GM23338 (cell line): ENCODE data around the gene SLC8A1. TPM values are rescaled to one million over a fixed set of nuclear protein-coding genes. Genes with fewer than 3 reads are reported as not detected.

Experiments
- ATAC-seq: fragments of 200-7000 bp; cut with Tn5 transposase; 3 replicates; pipeline ENCODE4 v1.9.1; 2020
- DNase-seq: peaks from one replicate; pipeline ENCODE4 v3.0.0-alpha.2; 2015; ENCODE audit warnings: low spot score
- H2AFZ ChIP-seq: fragments of 200-600 bp; sonication (generic); 2 replicates; pipeline ENCODE4 v1.8.0; 2016; ENCODE audit warnings: antibody characterized with exemption, mild to moderate bottlenecking, moderate library complexity
- H3F3A ChIP-seq: fragments of 200-600 bp; sonication (generic); replicated peaks from 2 replicates; pipeline ENCODE4 v1.8.0; 2017; ENCODE audit warnings: antibody characterized with exemption, mixed run types, low read depth
- H3K27ac ChIP-seq: fragments of 200-600 bp; sonication (generic); 2 replicates; pipeline ENCODE4 v1.6.1; 2016; ENCODE audit warnings: low read depth
- H3K27me3 ChIP-seq: fragments of 200-600 bp; sonication (generic); 2 replicates; pipeline ENCODE4 v1.8.0; 2016; ENCODE audit warnings: mild to moderate bottlenecking, mixed run types, moderate library complexity; ENCODE audit not compliant: insufficient read depth
- H3K36me3 ChIP-seq: fragments of 200-600 bp; sonication (generic); 2 replicates; pipeline ENCODE4 v1.8.0; 2016; ENCODE audit warnings: mild to moderate bottlenecking; ENCODE audit not compliant: insufficient read depth
- H3K4me1 ChIP-seq: fragments of 200-600 bp; sonication (generic); 2 replicates; pipeline ENCODE4 v1.8.0; 2016; ENCODE audit warnings: mild to moderate bottlenecking, moderate library complexity; ENCODE audit not compliant: insufficient read depth
- H3K4me2 ChIP-seq: fragments of 200-600 bp; sonication (generic); 2 replicates; pipeline ENCODE4 v1.7.1; 2017; ENCODE audit warnings: mixed run types
- H3K4me3 ChIP-seq: fragments of 200-600 bp; sonication (generic); 2 replicates; pipeline ENCODE4 v1.6.1; 2016; ENCODE audit warnings: mixed run types
- H3K79me2 ChIP-seq: fragments of 200-600 bp; sonication (generic); replicated peaks from 2 replicates; pipeline ENCODE4 v1.8.0; 2017; ENCODE audit warnings: mild to moderate bottlenecking; ENCODE audit not compliant: insufficient read depth
- H3K9me2 ChIP-seq: fragments of 200-600 bp; sonication (generic); 2 replicates; pipeline ENCODE4 v1.8.0; 2017; ENCODE audit not compliant: insufficient read depth
- H4K20me1 ChIP-seq: fragments of 200-600 bp; sonication (generic); replicated peaks from 2 replicates; pipeline ENCODE4 v1.8.0; 2017; ENCODE audit warnings: mild to moderate bottlenecking; ENCODE audit not compliant: insufficient read depth
- H3K27ac Mint-ChIP-seq: 2 replicates; pipeline ENCODE4 v1.8.0; 2020; ENCODE audit warnings: inconsistent platforms, mild to moderate bottlenecking, moderate library complexity, mixed read lengths
- H3K27me3 Mint-ChIP-seq: 3 replicates; pipeline ENCODE4 v1.8.0; 2022; ENCODE audit warnings: low read depth, mild to moderate bottlenecking, moderate library complexity, mixed read lengths, inconsistent platforms; ENCODE audit not compliant: insufficient read depth, poor library complexity
- H3K36me3 Mint-ChIP-seq: 3 replicates; pipeline ENCODE4 v1.8.0; 2021; ENCODE audit warnings: low read depth, mild to moderate bottlenecking, inconsistent platforms, moderate library complexity, mixed read lengths
- H3K4me1 Mint-ChIP-seq: 3 replicates; pipeline ENCODE4 v1.8.0; 2020; ENCODE audit warnings: mild to moderate bottlenecking, inconsistent platforms, mixed read lengths
- H3K4me3 Mint-ChIP-seq: 3 replicates; pipeline ENCODE4 v1.8.0; 2021; ENCODE audit warnings: moderate library complexity, mild to moderate bottlenecking, inconsistent platforms, mixed read lengths
- H3K9me3 Mint-ChIP-seq: 3 replicates; pipeline ENCODE4 v1.8.0; 2020; ENCODE audit warnings: moderate library complexity, mild to moderate bottlenecking, inconsistent platforms, mixed read lengths
- CREB1 ChIP-seq: fragments of 250-450 bp; sonication (Bioruptor Pico); IDR thresholded peaks from 2 replicates; pipeline ENCODE4 v1.5.0; 2020; ENCODE audit warnings: low read depth, mild to moderate bottlenecking, moderate library complexity
- EZH2 ChIP-seq: fragments of 200-600 bp; sonication (generic); IDR thresholded peaks from one replicate; pipeline ENCODE4 v1.8.0; 2017; ENCODE audit warnings: antibody characterized with exemption, mild to moderate bottlenecking, low read depth; ENCODE audit not compliant: unreplicated experiment
- EZH2phosphoT487 ChIP-seq: fragments of 200-600 bp; sonication (generic); IDR thresholded peaks from one replicate; pipeline ENCODE4 v1.8.1; 2018; ENCODE audit warnings: antibody characterized with exemption; ENCODE audit not compliant: unreplicated experiment
- JUNB ChIP-seq: IDR thresholded peaks from one replicate; pipeline ENCODE4 v1.6.1; 2016; ENCODE audit warnings: antibody characterized with exemption; ENCODE audit not compliant: unreplicated experiment
- NANOG ChIP-seq: IDR thresholded peaks from 2 replicates; pipeline ENCODE4 v1.6.1; 2016; ENCODE audit warnings: antibody characterized with exemption, borderline replicate concordance
- POLR2AphosphoS5 ChIP-seq: IDR thresholded peaks from 2 replicates; pipeline ENCODE4 v1.6.1; 2016; ENCODE audit warnings: antibody characterized with exemption, low read depth
- STAT1 ChIP-seq: IDR thresholded peaks from one replicate; pipeline ENCODE4 v1.6.1; 2016; ENCODE audit warnings: antibody characterized with exemption; ENCODE audit not compliant: unreplicated experiment
- ZNF114 ChIP-seq: fragments of 250-450 bp; sonication (Bioruptor Pico); IDR thresholded peaks from 2 replicates; pipeline ENCODE4 v1.5.0; 2020; ENCODE audit warnings: mild to moderate bottlenecking, moderate library complexity
- ZNF331 ChIP-seq: fragments of 250-450 bp; sonication (Bioruptor Pico); IDR thresholded peaks from 2 replicates; pipeline ENCODE4 v1.5.0; 2020; ENCODE audit warnings: low read depth, mild to moderate bottlenecking, moderate library complexity
- polyA plus RNA-seq: library from polyadenylated mRNA; unstranded; fragments of >200 nt; fragmentation: Nextera tagmentation; extraction: Ambion mirVana; gene quantifications from 2 replicates; pipeline ENCODE4 v1.2.1, GENCODE V29; 2016
- total RNA-seq: library from RNA; depleted of rRNA; stranded (reverse); fragments of >200 nt; shearing (Covaris generic); gene quantifications from 2 replicates; pipeline ENCODE4 v1.2.3, GENCODE V29; 2014
- TF ChIP-seq, protein P1 (sequence below): IDR thresholded peaks from 2 replicates; pipeline ENCODE4 v1.6.1; 2016; ENCODE audit warnings: antibody characterized with exemption
- TF ChIP-seq, protein P2 (sequence below): fragments of 250-450 bp; sonication (Bioruptor Pico); IDR thresholded peaks from 2 replicates; pipeline ENCODE4 v1.5.0; 2020; ENCODE audit warnings: mild to moderate bottlenecking, moderate library complexity
- TF ChIP-seq, protein P3 (sequence below), 2 experiments: fragments of 200-600 bp in 1 of 2; sonication (generic) in 1 of 2; conservative IDR thresholded peaks; 2 replicates each; pipeline versions ENCODE4 v1.5.1 to v1.6.1; 2016 to 2017; ENCODE audit warnings: antibody characterized with exemption in 2 of 2, low read depth in 2 of 2, mild to moderate bottlenecking in 2 of 2, moderate library complexity in 1 of 2

The SLC8A1 gene
- total and polyA plus RNA-seq, 2 experiments from 2014 or later = 2.5 to 3.3 TPM

DNA sequence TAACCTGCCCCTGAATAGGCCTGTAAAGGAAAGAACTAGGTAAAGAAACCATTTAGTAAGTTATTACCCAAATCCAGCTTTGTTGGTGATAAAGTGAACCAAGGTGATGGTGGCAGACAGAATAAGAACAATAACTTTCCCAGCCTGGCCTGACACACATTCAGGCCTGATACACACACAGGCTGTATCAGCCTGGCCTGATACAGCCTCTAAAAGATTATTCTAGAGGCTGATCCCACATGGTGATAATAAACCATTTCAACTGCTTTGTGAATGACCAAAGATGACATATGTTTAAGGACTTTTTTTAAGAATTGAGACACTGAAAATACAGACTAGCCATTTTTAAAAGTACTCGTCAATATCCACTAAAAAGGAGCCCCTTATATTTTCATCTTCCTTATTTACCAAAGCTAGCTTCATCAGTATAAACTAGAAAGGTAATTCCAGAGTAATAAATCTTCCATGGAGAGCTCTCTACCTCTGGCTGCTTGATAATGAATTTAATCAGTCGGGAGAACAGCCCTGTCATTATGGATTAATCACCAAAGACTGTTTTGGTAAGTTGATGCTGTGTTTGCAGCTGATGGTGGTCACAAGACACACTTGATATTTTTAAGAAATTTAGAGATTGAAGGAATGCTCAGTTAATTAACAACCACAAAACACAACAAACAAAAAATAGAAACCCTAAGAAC lies 77.2 kb downstream of the SLC8A1 start:
- peaks cover 2% of the 10 kb centered on the region for H3K27me3 Mint-ChIP-seq
- peaks cover 13% of the 10 kb centered on the region; the same call in 1 of the 2 replicates for H3K4me1 ChIP-seq
- no peaks in the 10 kb centered on the region for H3K79me2 ChIP-seq
- H3K36me3 ChIP-seq = no peaks in the 10 kb centered on the region
- H3K27ac Mint-ChIP-seq = no peak overlapping the region
- TF ChIP-seq POLR2AphosphoS5 (no peak), EZH2phosphoT487 (no peak), EZH2 (no peak), ZNF114 (no peak), JUNB (no peak), ZNF331 (no peak), CREB1 (CRISPR knock-in tag) (no peak), NANOG (no peak), STAT1 (no peak)
- TF ChIP-seq, protein P1, sequence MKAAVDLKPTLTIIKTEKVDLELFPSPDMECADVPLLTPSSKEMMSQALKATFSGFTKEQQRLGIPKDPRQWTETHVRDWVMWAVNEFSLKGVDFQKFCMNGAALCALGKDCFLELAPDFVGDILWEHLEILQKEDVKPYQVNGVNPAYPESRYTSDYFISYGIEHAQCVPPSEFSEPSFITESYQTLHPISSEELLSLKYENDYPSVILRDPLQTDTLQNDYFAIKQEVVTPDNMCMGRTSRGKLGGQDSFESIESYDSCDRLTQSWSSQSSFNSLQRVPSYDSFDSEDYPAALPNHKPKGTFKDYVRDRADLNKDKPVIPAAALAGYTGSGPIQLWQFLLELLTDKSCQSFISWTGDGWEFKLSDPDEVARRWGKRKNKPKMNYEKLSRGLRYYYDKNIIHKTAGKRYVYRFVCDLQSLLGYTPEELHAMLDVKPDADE = no peak
- TF ChIP-seq, protein P2, sequence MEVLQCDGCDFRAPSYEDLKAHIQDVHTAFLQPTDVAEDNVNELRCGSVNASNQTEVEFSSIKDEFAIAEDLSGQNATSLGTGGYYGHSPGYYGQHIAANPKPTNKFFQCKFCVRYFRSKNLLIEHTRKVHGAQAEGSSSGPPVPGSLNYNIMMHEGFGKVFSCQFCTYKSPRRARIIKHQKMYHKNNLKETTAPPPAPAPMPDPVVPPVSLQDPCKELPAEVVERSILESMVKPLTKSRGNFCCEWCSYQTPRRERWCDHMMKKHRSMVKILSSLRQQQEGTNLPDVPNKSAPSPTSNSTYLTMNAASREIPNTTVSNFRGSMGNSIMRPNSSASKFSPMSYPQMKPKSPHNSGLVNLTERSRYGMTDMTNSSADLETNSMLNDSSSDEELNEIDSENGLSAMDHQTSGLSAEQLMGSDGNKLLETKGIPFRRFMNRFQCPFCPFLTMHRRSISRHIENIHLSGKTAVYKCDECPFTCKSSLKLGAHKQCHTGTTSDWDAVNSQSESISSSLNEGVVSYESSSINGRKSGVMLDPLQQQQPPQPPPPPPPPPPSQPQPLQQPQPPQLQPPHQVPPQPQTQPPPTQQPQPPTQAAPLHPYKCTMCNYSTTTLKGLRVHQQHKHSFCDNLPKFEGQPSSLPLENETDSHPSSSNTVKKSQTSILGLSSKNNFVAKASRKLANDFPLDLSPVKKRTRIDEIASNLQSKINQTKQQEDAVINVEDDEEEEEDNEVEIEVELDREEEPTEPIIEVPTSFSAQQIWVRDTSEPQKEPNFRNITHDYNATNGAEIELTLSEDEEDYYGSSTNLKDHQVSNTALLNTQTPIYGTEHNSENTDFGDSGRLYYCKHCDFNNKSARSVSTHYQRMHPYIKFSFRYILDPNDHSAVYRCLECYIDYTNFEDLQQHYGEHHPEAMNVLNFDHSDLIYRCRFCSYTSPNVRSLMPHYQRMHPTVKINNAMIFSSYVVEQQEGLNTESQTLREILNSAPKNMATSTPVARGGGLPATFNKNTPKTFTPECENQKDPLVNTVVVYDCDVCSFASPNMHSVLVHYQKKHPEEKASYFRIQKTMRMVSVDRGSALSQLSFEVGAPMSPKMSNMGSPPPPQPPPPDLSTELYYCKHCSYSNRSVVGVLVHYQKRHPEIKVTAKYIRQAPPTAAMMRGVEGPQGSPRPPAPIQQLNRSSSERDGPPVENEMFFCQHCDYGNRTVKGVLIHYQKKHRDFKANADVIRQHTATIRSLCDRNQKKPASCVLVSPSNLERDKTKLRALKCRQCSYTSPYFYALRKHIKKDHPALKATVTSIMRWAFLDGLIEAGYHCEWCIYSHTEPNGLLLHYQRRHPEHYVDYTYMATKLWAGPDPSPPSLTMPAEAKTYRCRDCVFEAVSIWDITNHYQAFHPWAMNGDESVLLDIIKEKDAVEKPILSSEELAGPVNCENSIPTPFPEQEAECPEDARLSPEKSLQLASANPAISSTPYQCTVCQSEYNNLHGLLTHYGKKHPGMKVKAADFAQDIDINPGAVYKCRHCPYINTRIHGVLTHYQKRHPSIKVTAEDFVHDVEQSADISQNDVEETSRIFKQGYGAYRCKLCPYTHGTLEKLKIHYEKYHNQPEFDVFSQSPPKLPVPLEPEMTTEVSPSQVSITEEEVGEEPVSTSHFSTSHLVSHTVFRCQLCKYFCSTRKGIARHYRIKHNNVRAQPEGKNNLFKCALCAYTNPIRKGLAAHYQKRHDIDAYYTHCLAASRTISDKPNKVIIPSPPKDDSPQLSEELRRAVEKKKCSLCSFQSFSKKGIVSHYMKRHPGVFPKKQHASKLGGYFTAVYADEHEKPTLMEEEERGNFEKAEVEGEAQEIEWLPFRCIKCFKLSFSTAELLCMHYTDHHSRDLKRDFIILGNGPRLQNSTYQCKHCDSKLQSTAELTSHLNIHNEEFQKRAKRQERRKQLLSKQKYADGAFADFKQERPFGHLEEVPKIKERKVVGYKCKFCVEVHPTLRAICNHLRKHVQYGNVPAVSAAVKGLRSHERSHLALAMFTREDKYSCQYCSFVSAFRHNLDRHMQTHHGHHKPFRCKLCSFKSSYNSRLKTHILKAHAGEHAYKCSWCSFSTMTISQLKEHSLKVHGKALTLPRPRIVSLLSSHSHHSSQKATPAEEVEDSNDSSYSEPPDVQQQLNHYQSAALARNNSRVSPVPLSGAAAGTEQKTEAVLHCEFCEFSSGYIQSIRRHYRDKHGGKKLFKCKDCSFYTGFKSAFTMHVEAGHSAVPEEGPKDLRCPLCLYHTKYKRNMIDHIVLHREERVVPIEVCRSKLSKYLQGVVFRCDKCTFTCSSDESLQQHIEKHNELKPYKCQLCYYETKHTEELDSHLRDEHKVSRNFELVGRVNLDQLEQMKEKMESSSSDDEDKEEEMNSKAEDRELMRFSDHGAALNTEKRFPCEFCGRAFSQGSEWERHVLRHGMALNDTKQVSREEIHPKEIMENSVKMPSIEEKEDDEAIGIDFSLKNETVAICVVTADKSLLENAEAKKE (CRISPR knock-in tag) = no peak
- TF ChIP-seq, protein P3, sequence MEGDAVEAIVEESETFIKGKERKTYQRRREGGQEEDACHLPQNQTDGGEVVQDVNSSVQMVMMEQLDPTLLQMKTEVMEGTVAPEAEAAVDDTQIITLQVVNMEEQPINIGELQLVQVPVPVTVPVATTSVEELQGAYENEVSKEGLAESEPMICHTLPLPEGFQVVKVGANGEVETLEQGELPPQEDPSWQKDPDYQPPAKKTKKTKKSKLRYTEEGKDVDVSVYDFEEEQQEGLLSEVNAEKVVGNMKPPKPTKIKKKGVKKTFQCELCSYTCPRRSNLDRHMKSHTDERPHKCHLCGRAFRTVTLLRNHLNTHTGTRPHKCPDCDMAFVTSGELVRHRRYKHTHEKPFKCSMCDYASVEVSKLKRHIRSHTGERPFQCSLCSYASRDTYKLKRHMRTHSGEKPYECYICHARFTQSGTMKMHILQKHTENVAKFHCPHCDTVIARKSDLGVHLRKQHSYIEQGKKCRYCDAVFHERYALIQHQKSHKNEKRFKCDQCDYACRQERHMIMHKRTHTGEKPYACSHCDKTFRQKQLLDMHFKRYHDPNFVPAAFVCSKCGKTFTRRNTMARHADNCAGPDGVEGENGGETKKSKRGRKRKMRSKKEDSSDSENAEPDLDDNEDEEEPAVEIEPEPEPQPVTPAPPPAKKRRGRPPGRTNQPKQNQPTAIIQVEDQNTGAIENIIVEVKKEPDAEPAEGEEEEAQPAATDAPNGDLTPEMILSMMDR (conservative IDR thresholded peaks at IDR 0.05; ENCODE audit: low read depth in 2 of 2) = no peak
- no peaks in the 10 kb centered on the region for H3K27me3 ChIP-seq
- DNase-seq (no peak), ATAC-seq (no peak)
- no peak overlapping the region for H3K4me3 Mint-ChIP-seq
- H3K4me1 Mint-ChIP-seq = peaks cover 18% of the 10 kb centered on the region
- no peak overlapping the region for H3K4me2 ChIP-seq
- no peaks in the 10 kb centered on the region for H3K9me2 ChIP-seq
- no peaks in the 10 kb centered on the region for H3K9me3 Mint-ChIP-seq
- H3K36me3 Mint-ChIP-seq = no peaks in the 10 kb centered on the region
- no peak overlapping the region for H3K4me3 ChIP-seq
- H2AFZ ChIP-seq = no peak overlapping the region
- no peaks in the 10 kb centered on the region for H3F3A ChIP-seq
- no peak overlapping the region for H3K27ac ChIP-seq
- no peaks in the 10 kb centered on the region for H4K20me1 ChIP-seq
